ENCODE measurements around the gene LRFN2.

- TF ChIP-seq CTCF (IDR thresholded peaks at IDR 0.05; ENCODE audit: insufficient read depth, low read depth, low read length) (no peak), EZH2 (IDR thresholded peaks at IDR 0.05; ENCODE audit: insufficient read depth, low read length) (no peak)
Measured at GRCh38 chr6:40569162-40569910, 17.8 kb downstream of the LRFN2 start.

Measured in astrocyte (in vitro differentiated cells and primary cell).